OCI-LY1 (cell line): ENCODE measurements around the gene CCNQ.

Experiments
- CTCF ChIP-seq: fragments of 200-600 bp; sonication (generic), shearing (Covaris generic); IDR thresholded peaks from 2 replicates; pipeline ENCODE4 v1.5.1; 2017; ENCODE audit warnings: mild to moderate bottlenecking, antibody characterized with exemption, low read length, moderate library complexity, mixed read lengths
- EZH2 ChIP-seq: fragments of 200-600 bp; sonication (generic), shearing (Covaris generic); IDR thresholded peaks from 2 replicates; pipeline ENCODE4 v1.8.0; 2017; ENCODE audit warnings: borderline replicate concordance, mixed run types, mild to moderate bottlenecking, antibody characterized with exemption, low read length, moderate library complexity, mixed read lengths

DNA sequence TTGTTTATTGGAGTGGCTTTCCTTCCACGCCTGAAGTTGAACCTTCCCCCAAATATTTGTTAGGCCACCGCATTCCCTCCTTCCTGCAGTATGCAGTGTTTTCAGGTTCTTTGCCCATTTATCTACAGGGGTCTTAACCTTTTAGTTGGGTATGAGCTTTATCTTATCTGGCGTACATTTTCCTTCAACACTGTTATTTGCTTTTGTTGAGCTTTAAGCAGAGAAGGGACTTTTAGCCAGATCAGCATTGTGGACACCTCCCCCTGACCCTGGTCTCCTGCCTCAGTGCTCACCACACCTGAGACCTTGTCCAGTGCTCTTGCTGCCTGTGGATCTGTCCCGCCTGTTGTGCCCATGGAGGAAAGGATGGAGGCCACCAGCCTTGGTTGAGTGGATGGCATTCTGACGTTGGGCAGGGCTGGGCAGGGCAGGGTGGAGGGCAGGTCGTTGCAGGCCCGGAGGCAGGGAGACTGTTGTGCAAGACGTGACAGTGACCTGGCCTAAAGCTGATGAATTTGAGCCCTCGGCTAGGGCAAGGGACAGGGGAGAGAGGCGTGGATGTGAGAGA is 47.1 kb upstream of the CCNQ start:
- TF ChIP-seq CTCF (no peak), EZH2 (no peak)
